ENCODE data around the gene TXNDC2.

DNA sequence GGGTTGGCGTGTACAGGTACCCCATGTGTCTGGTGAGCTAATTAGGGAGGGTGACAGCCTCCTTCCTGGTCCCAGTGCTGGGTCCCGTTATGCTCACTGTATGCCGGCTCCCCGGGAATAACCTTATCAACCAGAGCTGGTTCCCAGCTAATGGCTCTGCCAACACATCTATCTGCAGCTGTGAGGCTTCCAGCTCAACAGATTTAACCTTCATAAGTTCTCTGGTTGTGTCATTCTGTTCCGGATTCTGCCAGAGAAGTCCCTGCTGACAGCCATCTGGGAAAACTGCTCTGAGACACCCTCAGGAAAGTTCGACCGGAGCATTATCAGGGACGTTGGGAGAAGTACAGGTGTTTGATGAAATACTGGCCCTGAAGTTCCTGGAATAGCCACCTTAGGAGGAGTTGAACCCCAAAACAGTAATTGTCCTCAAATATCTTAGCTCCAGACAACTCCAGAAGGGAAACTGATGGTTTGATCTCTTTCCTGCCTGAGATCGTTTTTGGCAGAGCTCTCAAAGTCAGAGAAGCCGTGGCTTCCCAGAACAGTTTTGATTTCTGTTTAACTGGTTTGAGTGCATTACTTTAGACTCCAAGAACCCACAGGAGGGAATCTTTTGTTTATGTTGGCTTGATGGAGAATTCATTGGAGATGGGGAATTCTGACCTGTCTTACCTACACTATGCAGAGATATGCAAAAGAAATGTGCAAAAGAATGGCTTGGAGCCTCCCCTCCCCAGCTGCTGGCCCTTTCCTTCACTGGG lies 39.4 kb upstream of the TXNDC2 start:
- TF ChIP-seq, protein P1, sequence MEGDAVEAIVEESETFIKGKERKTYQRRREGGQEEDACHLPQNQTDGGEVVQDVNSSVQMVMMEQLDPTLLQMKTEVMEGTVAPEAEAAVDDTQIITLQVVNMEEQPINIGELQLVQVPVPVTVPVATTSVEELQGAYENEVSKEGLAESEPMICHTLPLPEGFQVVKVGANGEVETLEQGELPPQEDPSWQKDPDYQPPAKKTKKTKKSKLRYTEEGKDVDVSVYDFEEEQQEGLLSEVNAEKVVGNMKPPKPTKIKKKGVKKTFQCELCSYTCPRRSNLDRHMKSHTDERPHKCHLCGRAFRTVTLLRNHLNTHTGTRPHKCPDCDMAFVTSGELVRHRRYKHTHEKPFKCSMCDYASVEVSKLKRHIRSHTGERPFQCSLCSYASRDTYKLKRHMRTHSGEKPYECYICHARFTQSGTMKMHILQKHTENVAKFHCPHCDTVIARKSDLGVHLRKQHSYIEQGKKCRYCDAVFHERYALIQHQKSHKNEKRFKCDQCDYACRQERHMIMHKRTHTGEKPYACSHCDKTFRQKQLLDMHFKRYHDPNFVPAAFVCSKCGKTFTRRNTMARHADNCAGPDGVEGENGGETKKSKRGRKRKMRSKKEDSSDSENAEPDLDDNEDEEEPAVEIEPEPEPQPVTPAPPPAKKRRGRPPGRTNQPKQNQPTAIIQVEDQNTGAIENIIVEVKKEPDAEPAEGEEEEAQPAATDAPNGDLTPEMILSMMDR (IDR thresholded peaks at IDR 0.05; ENCODE audit: low read depth, low read length, missing input control) = no peak
- TF ChIP-seq JUND (IDR thresholded peaks at IDR 0.05) = no peak
- TF ChIP-seq, protein P2, sequence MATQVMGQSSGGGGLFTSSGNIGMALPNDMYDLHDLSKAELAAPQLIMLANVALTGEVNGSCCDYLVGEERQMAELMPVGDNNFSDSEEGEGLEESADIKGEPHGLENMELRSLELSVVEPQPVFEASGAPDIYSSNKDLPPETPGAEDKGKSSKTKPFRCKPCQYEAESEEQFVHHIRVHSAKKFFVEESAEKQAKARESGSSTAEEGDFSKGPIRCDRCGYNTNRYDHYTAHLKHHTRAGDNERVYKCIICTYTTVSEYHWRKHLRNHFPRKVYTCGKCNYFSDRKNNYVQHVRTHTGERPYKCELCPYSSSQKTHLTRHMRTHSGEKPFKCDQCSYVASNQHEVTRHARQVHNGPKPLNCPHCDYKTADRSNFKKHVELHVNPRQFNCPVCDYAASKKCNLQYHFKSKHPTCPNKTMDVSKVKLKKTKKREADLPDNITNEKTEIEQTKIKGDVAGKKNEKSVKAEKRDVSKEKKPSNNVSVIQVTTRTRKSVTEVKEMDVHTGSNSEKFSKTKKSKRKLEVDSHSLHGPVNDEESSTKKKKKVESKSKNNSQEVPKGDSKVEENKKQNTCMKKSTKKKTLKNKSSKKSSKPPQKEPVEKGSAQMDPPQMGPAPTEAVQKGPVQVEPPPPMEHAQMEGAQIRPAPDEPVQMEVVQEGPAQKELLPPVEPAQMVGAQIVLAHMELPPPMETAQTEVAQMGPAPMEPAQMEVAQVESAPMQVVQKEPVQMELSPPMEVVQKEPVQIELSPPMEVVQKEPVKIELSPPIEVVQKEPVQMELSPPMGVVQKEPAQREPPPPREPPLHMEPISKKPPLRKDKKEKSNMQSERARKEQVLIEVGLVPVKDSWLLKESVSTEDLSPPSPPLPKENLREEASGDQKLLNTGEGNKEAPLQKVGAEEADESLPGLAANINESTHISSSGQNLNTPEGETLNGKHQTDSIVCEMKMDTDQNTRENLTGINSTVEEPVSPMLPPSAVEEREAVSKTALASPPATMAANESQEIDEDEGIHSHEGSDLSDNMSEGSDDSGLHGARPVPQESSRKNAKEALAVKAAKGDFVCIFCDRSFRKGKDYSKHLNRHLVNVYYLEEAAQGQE (IDR thresholded peaks at IDR 0.05) = no peak
- no peak for TF ChIP-seq SP1 (IDR thresholded peaks at IDR 0.05)
- TF ChIP-seq, protein P3, sequence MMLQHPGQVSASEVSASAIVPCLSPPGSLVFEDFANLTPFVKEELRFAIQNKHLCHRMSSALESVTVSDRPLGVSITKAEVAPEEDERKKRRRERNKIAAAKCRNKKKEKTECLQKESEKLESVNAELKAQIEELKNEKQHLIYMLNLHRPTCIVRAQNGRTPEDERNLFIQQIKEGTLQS (IDR thresholded peaks at IDR 0.05) = no peak

Measured in liver (tissue), 3 donors.